VCaP (cell line): ENCODE data around the gene DCUN1D2.
A peak's percentile ranks its signal among the peaks of the same experiment; 100 is the strongest.

Experiments used
- H3K27ac ChIP-seq: fragments of 450-650 bp; 2 replicates; pipeline ENCODE4 v1.5.1; 2017
- CTCF ChIP-seq: fragments of 450-650 bp; conservative IDR thresholded peaks from 2 replicates; pipeline ENCODE4 v1.5.1; 2017; ENCODE audit warnings: mild to moderate bottlenecking, moderate library complexity

Gene DCUN1D2

GRCh38 chr13:113460064-113460555 lies 30.4 kb downstream of the DCUN1D2 start:
- H3K27ac ChIP-seq, result no peak overlapping the region
- no peak for TF ChIP-seq CTCF

GRCh38 chr13:113458253-113459065 lies 32.1 kb downstream of the DCUN1D2 start:
- H3K27ac ChIP-seq, result no peak overlapping the region

GRCh38 chr13:113457510-113457909 lies 33.0 kb downstream of the DCUN1D2 start:
- H3K27ac ChIP-seq, result no peak overlapping the region
- no peak for TF ChIP-seq CTCF

More at GRCh38 chr13:113458253-113459065, 32.1 kb downstream of the DCUN1D2 start:
- TF ChIP-seq CTCF, result 0 out of 2 replicates have a peak, but pooled peaks have one; percentile 8

GRCh38 chr13:113456116-113456702 lies 34.3 kb downstream of the DCUN1D2 start:
- H3K27ac ChIP-seq, result peak overlapping the region; percentile 60
- TF ChIP-seq CTCF, result no peak

- TF ChIP-seq CTCF, result no peak
These were observed 35.1 kb downstream of the DCUN1D2 start for GRCh38 chr13:113455384-113455783.

GRCh38 chr13:113454936-113455335 lies 35.6 kb downstream of the DCUN1D2 start:
- H3K27ac ChIP-seq, result peak overlapping the region; percentile 60
- TF ChIP-seq CTCF, result no peak

More at GRCh38 chr13:113455384-113455783, 35.1 kb downstream of the DCUN1D2 start:
- H3K27ac ChIP-seq, result peak overlapping the region; percentile 60
